Fibroblast of lung (primary cell): ENCODE results near the gene SPPL3. TPM values are rescaled to one million over a fixed set of nuclear protein-coding genes. Genes with fewer than 3 reads are reported as not detected.
"Not testable (repeated sequence)": the region's sequence is repeated elsewhere in the genome, so short reads cannot be mapped to it uniquely, and the experiment has no call there.

Experiments used
- DNase-seq, 2 donors: peaks; one replicate each; pipeline versions ENCODE4 v3.0.0 to v3.0.0-alpha.2; 2010; ENCODE audit warnings: low read depth in 2 of 2
- H2AFZ ChIP-seq: 2 replicates; pipeline ENCODE4 v1.5.1; 2012; ENCODE audit warnings: low read length, control low read depth, inconsistent platforms
- H3K27ac ChIP-seq: 2 replicates; pipeline ENCODE4 v1.5.1; 2011; ENCODE audit warnings: low read length, control low read depth; ENCODE audit not compliant: insufficient read depth
- H3K27me3 ChIP-seq: 2 replicates; pipeline ENCODE4 v1.5.1; 2011; ENCODE audit warnings: mild to moderate bottlenecking, low read length; ENCODE audit not compliant: control insufficient read depth, insufficient read depth
- H3K36me3 ChIP-seq: 2 replicates; pipeline ENCODE4 v1.5.1; 2011; ENCODE audit warnings: low read length; ENCODE audit not compliant: control insufficient read depth, insufficient read depth
- H3K4me1 ChIP-seq: 2 replicates; pipeline ENCODE4 v1.5.1; 2011; ENCODE audit warnings: low read length; ENCODE audit not compliant: control insufficient read depth, insufficient read depth; ENCODE audit errors: extremely low read depth
- H3K4me2 ChIP-seq: 2 replicates; pipeline ENCODE4 v1.5.1; 2011; ENCODE audit warnings: low read length, control low read depth; ENCODE audit not compliant: insufficient read depth; ENCODE audit errors: extremely low read depth
- H3K4me3 ChIP-seq, 4 experiments: fragments of 200-600 bp in 1 of 4; sonication (generic) in 1 of 4; replicated peaks in 1 of 4; 2 replicates each; pipeline ENCODE4 v1.5.1; 2011 to 2016; ENCODE audit warnings: low read length in 4 of 4, low read depth in 3 of 4, mild to moderate bottlenecking in 3 of 4, control low read depth in 2 of 4, inconsistent platforms in 1 of 4, mixed read lengths in 1 of 4; ENCODE audit not compliant: insufficient read depth in 1 of 4; ENCODE audit errors: control extremely low read depth in 1 of 4
- H3K79me2 ChIP-seq: 2 replicates; pipeline ENCODE4 v1.5.1; 2012; ENCODE audit warnings: mild to moderate bottlenecking, low read length, inconsistent platforms; ENCODE audit not compliant: control insufficient read depth, insufficient read depth
- H3K9ac ChIP-seq: 2 replicates; pipeline ENCODE4 v1.5.1; 2011; ENCODE audit warnings: mild to moderate bottlenecking, low read length, control low read depth; ENCODE audit not compliant: insufficient read depth
- H3K9me3 ChIP-seq: 2 replicates; pipeline ENCODE4 v1.5.1; 2012; ENCODE audit warnings: low read depth, low read length; ENCODE audit not compliant: control insufficient read depth, insufficient read depth
- H4K20me1 ChIP-seq: 2 replicates; pipeline ENCODE4 v1.5.1; 2011; ENCODE audit warnings: low read length; ENCODE audit not compliant: control insufficient read depth, insufficient read depth; ENCODE audit errors: extremely low read depth
- EZH2 ChIP-seq: IDR thresholded peaks from 2 replicates; pipeline ENCODE4 v1.5.1; 2012; ENCODE audit warnings: low read length, control low read depth, mild to moderate bottlenecking; ENCODE audit errors: missing control alignments
- polyA plus RNA-seq, 2 donors: library from polyadenylated mRNA; depleted of rRNA in 1 of 2; stranded (reverse) in 1 of 2; unstranded in 1 of 2; fragments of >200 nt; gene quantifications; 2 replicates each; pipeline ENCODE4 v1.2.1, GENCODE V29; 2011 to 2012; ENCODE audit warnings: missing spikeins in 1 of 2
- total RNA-seq: library from RNA; depleted of rRNA; stranded (reverse); fragments of >200 nt; gene quantifications from 2 replicates; pipeline ENCODE4 v1.2.1, GENCODE V29; 2014
- TF ChIP-seq, protein P1 (sequence below), 2 donors: IDR thresholded peaks in 1 of 2; conservative IDR thresholded peaks in 1 of 2; 1 replicate in 1 of 2; 2 replicates in 1 of 2; pipeline ENCODE4 v1.5.1; 2011 to 2012; ENCODE audit warnings: low read length in 2 of 2, control low read depth in 1 of 2, inconsistent platforms in 1 of 2, low read depth in 1 of 2, mild to moderate bottlenecking in 1 of 2

Gene SPPL3
- total and polyA plus RNA-seq, 2 donors (not counting 1 experiment from before 2014, with no cell fraction given), result 7.1 to 41.4 TPM

DNA sequence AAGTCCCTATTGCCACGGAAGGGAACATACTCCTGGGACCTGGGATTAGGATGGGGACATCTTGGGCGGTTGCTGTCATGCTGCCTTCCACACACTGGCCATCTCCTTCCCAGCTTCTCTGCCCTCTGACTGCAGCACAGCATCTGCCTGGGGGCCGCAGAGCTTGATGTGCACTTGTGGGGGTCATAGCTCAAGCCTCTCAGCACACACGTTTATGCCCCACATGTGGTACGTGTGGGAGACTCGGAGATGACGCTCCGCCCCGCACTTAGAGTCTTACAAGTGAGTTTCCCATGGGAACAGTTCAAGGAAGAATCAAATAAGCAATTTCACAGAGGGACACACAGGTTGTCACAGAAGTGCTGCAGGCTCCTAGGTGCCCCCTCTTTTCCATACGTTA lies 169.9 kb downstream of the SPPL3 start:
- Histone ChIP-seq H4K20me1 (no peaks in the 10 kb centered on the region), H3K27me3 (no peaks in the 10 kb centered on the region), H3K4me3 (no peak overlapping the region), H2AFZ (no peak overlapping the region), H3K9ac (no peak overlapping the region), H3K4me1 (no peaks in the 10 kb centered on the region), H3K4me2 (no peak overlapping the region), H3K36me3 (no peaks in the 10 kb centered on the region), H3K79me2 (no peaks in the 10 kb centered on the region), H3K9me3 (no peaks in the 10 kb centered on the region), H3K27ac (no peak overlapping the region)
- TF ChIP-seq, protein P1, sequence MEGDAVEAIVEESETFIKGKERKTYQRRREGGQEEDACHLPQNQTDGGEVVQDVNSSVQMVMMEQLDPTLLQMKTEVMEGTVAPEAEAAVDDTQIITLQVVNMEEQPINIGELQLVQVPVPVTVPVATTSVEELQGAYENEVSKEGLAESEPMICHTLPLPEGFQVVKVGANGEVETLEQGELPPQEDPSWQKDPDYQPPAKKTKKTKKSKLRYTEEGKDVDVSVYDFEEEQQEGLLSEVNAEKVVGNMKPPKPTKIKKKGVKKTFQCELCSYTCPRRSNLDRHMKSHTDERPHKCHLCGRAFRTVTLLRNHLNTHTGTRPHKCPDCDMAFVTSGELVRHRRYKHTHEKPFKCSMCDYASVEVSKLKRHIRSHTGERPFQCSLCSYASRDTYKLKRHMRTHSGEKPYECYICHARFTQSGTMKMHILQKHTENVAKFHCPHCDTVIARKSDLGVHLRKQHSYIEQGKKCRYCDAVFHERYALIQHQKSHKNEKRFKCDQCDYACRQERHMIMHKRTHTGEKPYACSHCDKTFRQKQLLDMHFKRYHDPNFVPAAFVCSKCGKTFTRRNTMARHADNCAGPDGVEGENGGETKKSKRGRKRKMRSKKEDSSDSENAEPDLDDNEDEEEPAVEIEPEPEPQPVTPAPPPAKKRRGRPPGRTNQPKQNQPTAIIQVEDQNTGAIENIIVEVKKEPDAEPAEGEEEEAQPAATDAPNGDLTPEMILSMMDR (conservative IDR thresholded peaks at IDR 0.05 in 1 of 2, IDR thresholded peaks at IDR 0.05 in 1 of 2; ENCODE audit: low read depth in 1 of 2, low read length in 2 of 2), result no peak
- no peak for TF ChIP-seq EZH2
- DNase-seq, result no peak

DNA sequence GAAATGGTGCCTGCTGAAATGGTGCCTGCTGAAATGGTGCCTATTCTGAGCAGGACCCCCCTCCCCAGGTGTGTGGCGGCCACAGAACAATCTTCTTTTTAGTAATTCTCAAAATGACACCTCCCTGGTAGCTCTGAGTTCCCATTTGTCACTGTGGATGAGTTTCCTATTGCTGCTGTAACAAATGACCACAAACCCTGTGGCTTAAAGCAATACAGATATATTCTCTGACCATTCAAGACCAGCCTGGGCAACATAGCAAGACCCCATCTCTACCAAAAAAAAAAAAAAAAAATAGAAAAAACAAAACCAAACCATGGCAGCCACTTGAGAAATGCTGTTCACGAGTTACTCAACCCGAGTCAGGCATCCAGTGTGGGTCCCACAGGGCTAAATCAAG lies 170.6 kb downstream of the SPPL3 start:
- H3K4me2 ChIP-seq, result no peak overlapping the region
- H3K4me3 ChIP-seq, result no peak overlapping the region
- no peak overlapping the region for H3K27ac ChIP-seq
- no peak overlapping the region for H2AFZ ChIP-seq
- H3K36me3 ChIP-seq, result no peaks in the 10 kb centered on the region
- no peak overlapping the region for H3K9ac ChIP-seq
- no peaks in the 10 kb centered on the region for H3K79me2 ChIP-seq
- H3K4me1 ChIP-seq, result no peaks in the 10 kb centered on the region
- DNase-seq, result no peak
- no peaks in the 10 kb centered on the region for H3K27me3 ChIP-seq
- TF ChIP-seq, protein P1 (conservative IDR thresholded peaks at IDR 0.05 in 1 of 2, IDR thresholded peaks at IDR 0.05 in 1 of 2; ENCODE audit: low read depth in 1 of 2, low read length in 2 of 2), result no peak
- no peak for TF ChIP-seq EZH2
- H4K20me1 ChIP-seq, result no peaks in the 10 kb centered on the region
- no peaks in the 10 kb centered on the region for H3K9me3 ChIP-seq

DNA sequence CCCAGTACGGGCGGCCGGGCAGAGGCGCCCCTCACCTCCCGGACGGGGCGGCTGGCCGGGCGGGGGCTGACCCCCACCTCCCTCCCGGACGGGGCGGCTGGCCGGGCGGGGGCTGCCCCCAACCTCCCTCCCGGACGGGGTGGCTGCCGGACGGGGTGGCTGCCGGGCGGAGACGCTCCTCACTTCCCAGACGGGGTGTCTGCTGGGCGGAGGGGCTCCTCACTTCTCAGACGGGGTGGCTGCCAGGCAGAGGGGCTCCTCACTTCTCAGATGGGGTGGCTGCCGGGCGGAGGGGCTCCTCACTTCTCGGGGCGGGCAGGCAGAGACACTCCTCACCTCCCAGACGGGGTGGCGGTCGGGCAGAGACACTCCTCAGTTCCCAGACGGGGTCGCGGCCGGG lies 172.0 kb downstream of the SPPL3 start:
- H3K9me3 ChIP-seq, H3K79me2 ChIP-seq, DNase-seq, H3K27me3 ChIP-seq, H2AFZ ChIP-seq, H3K27ac ChIP-seq, H3K4me2 ChIP-seq, H3K9ac ChIP-seq, H3K36me3 ChIP-seq, H3K4me3 ChIP-seq, H4K20me1 ChIP-seq, H3K4me1 ChIP-seq: not testable (repeated sequence)
